Measurements from ENCODE around the gene SUCLG2.
A peak's percentile ranks its signal among the peaks of the same experiment; 100 is the strongest.
"Not testable (repeated sequence)": the region's sequence is repeated elsewhere in the genome, so short reads cannot be mapped to it uniquely, and the experiment has no call there.

The SUCLG2 gene

GRCh38 chr3:67584608-67585007, 69.8 kb downstream of the SUCLG2 start:
- CTCF ChIA-PET, H3K4me1 Mint-ChIP-seq, H3K4me3 Mint-ChIP-seq, H3K9me3 Mint-ChIP-seq, DNase-seq, H3K27me3 Mint-ChIP-seq, H3K27ac Mint-ChIP-seq: not testable (repeated sequence)
- peaks cover 48% of the 10 kb centered on the region for H3K36me3 Mint-ChIP-seq

- no peak for DNase-seq
- no peak overlapping the region for H3K27ac Mint-ChIP-seq
- CTCF ChIA-PET, result no interaction called here
- H3K27me3 Mint-ChIP-seq, result no peaks in the 10 kb centered on the region
- peaks cover 7% of the 10 kb centered on the region for H3K4me1 Mint-ChIP-seq
- no peak overlapping the region for H3K4me3 Mint-ChIP-seq
- peaks cover 2% of the 10 kb centered on the region for H3K9me3 Mint-ChIP-seq
- H3K36me3 Mint-ChIP-seq, result peaks cover 46% of the 10 kb centered on the region
Observed at GRCh38 chr3:67580430-67581000, 73.9 kb downstream of the SUCLG2 start.

GRCh38 chr3:67578416-67578815, 76.0 kb downstream of the SUCLG2 start:
- H3K36me3 Mint-ChIP-seq, result peaks cover 44% of the 10 kb centered on the region
- CTCF ChIA-PET, result no interaction called here
- H3K9me3 Mint-ChIP-seq, result no peaks in the 10 kb centered on the region
- H3K4me1 Mint-ChIP-seq, result no peaks in the 10 kb centered on the region
- no peak overlapping the region for H3K27ac Mint-ChIP-seq
- H3K4me3 Mint-ChIP-seq, result no peak overlapping the region
- DNase-seq, result no peak
- no peaks in the 10 kb centered on the region for H3K27me3 Mint-ChIP-seq

GRCh38 chr3:67576441-67576840, 78.0 kb downstream of the SUCLG2 start:
- CTCF ChIA-PET, result no interaction called here
- no peak for DNase-seq
- H3K9me3 Mint-ChIP-seq, result peaks cover 6% of the 10 kb centered on the region
- peaks cover 3% of the 10 kb centered on the region for H3K4me1 Mint-ChIP-seq
- peaks cover 49% of the 10 kb centered on the region for H3K36me3 Mint-ChIP-seq
- H3K27me3 Mint-ChIP-seq, result no peaks in the 10 kb centered on the region
- H3K4me3 Mint-ChIP-seq, result no peak overlapping the region
- no peak overlapping the region for H3K27ac Mint-ChIP-seq

- CTCF ChIA-PET, result no interaction called here
- Mint-ChIP-seq H3K4me1 (peaks cover 3% of the 10 kb centered on the region), H3K9me3 (peaks cover 26% of the 10 kb centered on the region), H3K27ac (no peak overlapping the region), H3K4me3 (no peak overlapping the region), H3K27me3 (no peaks in the 10 kb centered on the region), H3K36me3 (peaks cover 57% of the 10 kb centered on the region)
- DNase-seq, result no peak
Observed at GRCh38 chr3:67569324-67569723, 85.1 kb downstream of the SUCLG2 start.

GRCh38 chr3:67567893-67568292, 86.5 kb downstream of the SUCLG2 start:
- H3K4me1 Mint-ChIP-seq, result peaks cover 3% of the 10 kb centered on the region
- H3K27ac Mint-ChIP-seq, result no peak overlapping the region
- H3K4me3 Mint-ChIP-seq, result no peak overlapping the region
- no peak for DNase-seq
- H3K36me3 Mint-ChIP-seq, result peaks cover 52% of the 10 kb centered on the region
- CTCF ChIA-PET, result interaction anchor here (0.7 kb wide), 1 partner anchor 27 kb away, joined by 3 read pairs; no protein-coding TSS in a partner anchor
- peaks cover 26% of the 10 kb centered on the region for H3K9me3 Mint-ChIP-seq
- no peaks in the 10 kb centered on the region for H3K27me3 Mint-ChIP-seq

- Mint-ChIP-seq H3K27ac (no peak overlapping the region), H3K36me3 (peaks cover 36% of the 10 kb centered on the region), H3K4me3 (no peak overlapping the region)
Observed at GRCh38 chr3:67564973-67565372, 89.4 kb downstream of the SUCLG2 start.

GRCh38 chr3:67564008-67564407, 90.4 kb downstream of the SUCLG2 start:
- Mint-ChIP-seq H3K36me3 (peaks cover 34% of the 10 kb centered on the region), H3K4me1 (no peaks in the 10 kb centered on the region), H3K9me3 (peaks cover 6% of the 10 kb centered on the region), H3K27ac (no peak overlapping the region), H3K27me3 (no peaks in the 10 kb centered on the region), H3K4me3 (no peak overlapping the region)
- CTCF ChIA-PET, result no interaction called here
- DNase-seq, result no peak

More at GRCh38 chr3:67564973-67565372, 89.4 kb downstream of the SUCLG2 start:
- CTCF ChIA-PET, result no interaction called here
- Mint-ChIP-seq H3K27me3 (no peaks in the 10 kb centered on the region), H3K9me3 (peaks cover 10% of the 10 kb centered on the region), H3K4me1 (no peaks in the 10 kb centered on the region)
- no peak for DNase-seq

GRCh38 chr3:67561667-67562394, 92.6 kb downstream of the SUCLG2 start:
- Mint-ChIP-seq H3K4me3 (no peak overlapping the region), H3K27me3 (no peaks in the 10 kb centered on the region), H3K4me1 (no peaks in the 10 kb centered on the region), H3K9me3 (no peaks in the 10 kb centered on the region), H3K27ac (no peak overlapping the region), H3K36me3 (peaks cover 42% of the 10 kb centered on the region)
- no peak for DNase-seq
- CTCF ChIA-PET, result no interaction called here

- DNase-seq, result no peak
- Mint-ChIP-seq H3K4me1 (no peaks in the 10 kb centered on the region), H3K27me3 (no peaks in the 10 kb centered on the region), H3K4me3 (no peak overlapping the region), H3K9me3 (no peaks in the 10 kb centered on the region), H3K27ac (peak overlapping the region; percentile 39), H3K36me3 (peaks cover 47% of the 10 kb centered on the region)
- CTCF ChIA-PET, result no interaction called here
Observed at GRCh38 chr3:67561266-67561665, 93.1 kb downstream of the SUCLG2 start.

GRCh38 chr3:67559029-67559605, 95.3 kb downstream of the SUCLG2 start:
- Mint-ChIP-seq H3K4me3 (no peak overlapping the region), H3K4me1 (peaks cover 3% of the 10 kb centered on the region), H3K36me3 (peaks cover 50% of the 10 kb centered on the region), H3K9me3 (no peaks in the 10 kb centered on the region), H3K27ac (no peak overlapping the region), H3K27me3 (no peaks in the 10 kb centered on the region)
- DNase-seq, result no peak
- CTCF ChIA-PET, result no interaction called here

- DNase-seq, result no peak
- CTCF ChIA-PET, result no interaction called here
- H3K27ac Mint-ChIP-seq, result no peak overlapping the region
- H3K9me3 Mint-ChIP-seq, result no peaks in the 10 kb centered on the region
- H3K4me1 Mint-ChIP-seq, result peaks cover 3% of the 10 kb centered on the region
- no peaks in the 10 kb centered on the region for H3K27me3 Mint-ChIP-seq
- peaks cover 50% of the 10 kb centered on the region for H3K36me3 Mint-ChIP-seq
- no peak overlapping the region for H3K4me3 Mint-ChIP-seq
Observed at GRCh38 chr3:67558426-67558825, 96.0 kb downstream of the SUCLG2 start.

- CTCF ChIA-PET, result no interaction called here
- Mint-ChIP-seq H3K9me3 (no peaks in the 10 kb centered on the region), H3K4me1 (peaks cover 3% of the 10 kb centered on the region), H3K27me3 (no peaks in the 10 kb centered on the region), H3K27ac (no peak overlapping the region), H3K36me3 (peaks cover 51% of the 10 kb centered on the region), H3K4me3 (no peak overlapping the region)
- DNase-seq, result no peak
Observed at GRCh38 chr3:67557848-67558355, 96.5 kb downstream of the SUCLG2 start.

GRCh38 chr3:67551361-67552016, 102.9 kb downstream of the SUCLG2 start:
- no peak overlapping the region for H3K4me3 Mint-ChIP-seq
- H3K27ac Mint-ChIP-seq, result no peak overlapping the region
- CTCF ChIA-PET, result no interaction called here
- DNase-seq, result no peak
- peaks cover 43% of the 10 kb centered on the region for H3K36me3 Mint-ChIP-seq
- H3K27me3 Mint-ChIP-seq, result no peaks in the 10 kb centered on the region
- no peaks in the 10 kb centered on the region for H3K9me3 Mint-ChIP-seq
- H3K4me1 Mint-ChIP-seq, result peaks cover 3% of the 10 kb centered on the region

Data from activated naive CD4-positive, alpha-beta T cell treated with anti-CD3 and anti-CD28 coated beads, Interleukin-2, amount 10 ng/mL, durations not matched to agents 7 days and 5 days (primary cell).